Uterus (tissue), 2 donors: ENCODE measurements around the gene MPZL2.

Experiments
- CTCF ChIP-seq, 4 experiments: fragments of 200-600 bp in 2 of 4; fragments of 450-650 bp in 2 of 4; sonication (generic) in 2 of 4; IDR thresholded peaks; one replicate each; pipeline ENCODE4 v1.5.1; 2016 to 2019; ENCODE audit warnings: antibody characterized with exemption in 4 of 4, mild to moderate bottlenecking in 2 of 4, moderate library complexity in 1 of 4
- POLR2A ChIP-seq, 2 donors: fragments of 450-650 bp; IDR thresholded peaks; one replicate each; pipeline ENCODE4 v1.6.1; 2016; ENCODE audit warnings: antibody characterized with exemption in 2 of 2, mild to moderate bottlenecking in 1 of 2, moderate library complexity in 1 of 2

- TF ChIP-seq CTCF (IDR thresholded peaks at IDR 0.05) (no peak), POLR2A (IDR thresholded peaks at IDR 0.05) (no peak)
These were observed 48.3 kb downstream of the MPZL2 start for GRCh38 chr11:118215765-118216164.
